Cerebellar cortex (tissue), 1 donor: ENCODE measurements around the gene EOMES.

ENCODE experiments used
- DNase-seq: peaks from one replicate; pipeline ENCODE4 v3.0.0-alpha.2; 2015; ENCODE audit warnings: low spot score

The EOMES gene

DNA sequence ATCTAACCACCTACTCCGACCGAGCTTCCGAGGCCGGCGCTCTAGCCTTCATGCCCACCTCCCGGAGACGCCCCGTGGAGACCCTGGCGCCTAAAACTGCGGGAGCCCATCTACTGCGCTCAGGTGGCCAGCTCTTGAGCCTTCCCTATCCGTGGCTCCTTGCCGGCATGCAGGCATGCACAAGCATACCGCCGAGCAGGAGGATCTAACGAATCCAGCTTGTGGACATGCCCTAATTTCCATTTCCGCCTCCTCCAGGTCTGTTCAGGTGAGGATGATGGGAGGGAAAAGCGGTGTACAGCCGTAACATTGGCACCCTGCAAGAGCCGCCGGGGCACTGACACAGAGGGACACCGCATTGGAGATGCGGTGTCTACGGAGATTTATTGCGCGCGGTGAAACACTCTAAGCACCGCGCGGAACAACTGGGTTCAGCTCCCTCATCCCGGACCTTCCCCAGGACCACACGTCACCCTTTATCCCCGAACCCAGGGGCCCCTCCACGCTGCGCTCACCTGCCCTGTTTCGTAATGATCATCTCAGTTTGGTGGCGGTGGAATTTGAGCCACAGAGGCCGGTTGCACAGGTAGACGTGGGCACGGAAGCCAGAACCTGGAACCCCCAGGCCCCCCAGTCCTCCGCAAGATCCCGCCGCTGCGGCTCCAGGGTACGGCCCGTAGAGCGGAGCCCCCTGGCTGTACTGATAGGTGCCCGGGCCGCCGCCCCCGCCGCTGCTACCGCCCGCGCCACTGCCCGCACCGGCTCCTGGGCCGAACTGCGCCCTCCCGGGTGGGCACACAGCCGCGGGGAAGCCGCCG lies 1.0 kb downstream of the EOMES start:
- peak; percentile 83 for DNase-seq

DNA sequence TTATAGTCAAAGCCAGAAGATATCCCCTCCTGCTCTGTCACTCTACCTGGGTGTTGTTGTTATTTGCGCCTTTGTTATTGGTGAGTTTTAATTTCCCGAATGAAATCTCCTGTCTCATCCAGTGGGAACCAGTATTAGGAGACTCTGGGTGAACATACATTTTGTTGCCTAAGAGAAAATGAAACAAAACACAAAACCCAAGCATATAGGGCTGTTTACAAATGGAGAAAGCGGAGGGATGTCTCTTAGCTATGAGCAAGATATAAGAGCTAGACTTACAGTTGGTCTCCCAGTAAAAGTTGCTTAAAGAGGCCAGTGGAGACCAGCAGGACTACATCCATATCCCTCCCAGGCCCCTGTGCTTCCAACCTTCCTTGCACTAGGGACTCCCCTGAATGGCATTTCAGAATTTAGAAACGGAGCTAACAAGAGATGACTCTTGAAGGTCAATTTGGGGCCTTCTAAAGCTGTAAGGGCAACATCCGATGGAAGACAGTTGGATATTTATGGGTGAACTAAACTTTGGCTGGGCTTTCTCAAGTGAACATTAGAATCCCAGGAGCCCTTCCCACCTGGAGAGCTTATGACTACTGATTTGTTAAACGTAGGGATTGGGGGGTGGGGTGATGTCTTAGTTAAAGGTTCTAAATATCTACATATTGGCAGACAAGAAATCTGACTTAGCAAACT lies 2.7 kb downstream of the EOMES start:
- no peak for DNase-seq

DNA sequence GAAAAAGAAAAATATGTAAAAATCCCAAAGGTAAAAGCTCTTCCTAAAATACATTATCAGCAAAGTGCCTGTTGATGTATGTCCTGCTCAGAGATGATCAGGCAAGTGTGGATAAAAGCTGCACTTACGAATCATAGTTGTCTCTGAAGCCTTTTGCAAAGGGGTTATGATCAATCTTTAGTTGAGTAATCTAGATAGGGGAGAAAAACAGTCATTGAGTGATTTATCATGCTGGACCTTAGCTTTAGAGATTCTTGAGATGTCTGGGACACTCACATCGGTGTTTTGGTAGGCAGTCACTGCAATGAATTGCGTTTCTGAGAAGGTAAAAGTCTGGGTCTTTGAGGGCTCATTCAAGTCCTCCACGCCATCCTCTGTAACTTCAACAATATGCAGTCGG lies 3.7 kb downstream of the EOMES start:
- DNase-seq = no peak

DNA sequence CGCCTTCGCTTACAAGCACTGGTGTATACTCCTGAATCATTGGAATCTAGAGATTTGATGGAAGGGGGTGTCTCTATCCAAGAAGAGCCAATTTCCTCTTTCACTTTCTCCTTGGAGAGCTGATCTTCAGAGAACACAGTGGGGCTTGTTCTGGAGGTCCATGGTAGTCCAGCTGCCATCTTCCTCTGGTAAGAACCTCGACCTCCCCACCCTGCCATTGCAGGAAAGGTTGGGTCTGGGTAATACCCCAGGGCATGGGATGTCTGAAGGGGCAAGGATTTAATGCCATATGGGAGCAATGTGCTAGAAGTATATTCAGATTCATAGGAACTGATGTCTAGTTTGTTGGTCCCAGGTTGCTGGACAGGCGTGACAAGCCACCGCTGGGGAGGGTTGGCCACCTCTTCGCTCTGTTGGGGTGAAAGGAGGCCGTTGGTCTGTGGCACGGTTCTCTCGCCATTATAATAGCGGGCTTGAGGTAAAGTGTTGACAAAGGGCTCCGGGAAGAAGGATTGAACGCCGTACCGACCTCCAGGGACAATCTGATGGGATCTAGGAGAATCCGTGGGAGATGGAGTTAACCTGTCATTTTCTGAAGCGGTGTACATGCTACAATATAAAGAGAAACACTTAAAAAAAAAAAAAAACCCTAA lies 4.8 kb downstream of the EOMES start:
- no peak for DNase-seq

DNA sequence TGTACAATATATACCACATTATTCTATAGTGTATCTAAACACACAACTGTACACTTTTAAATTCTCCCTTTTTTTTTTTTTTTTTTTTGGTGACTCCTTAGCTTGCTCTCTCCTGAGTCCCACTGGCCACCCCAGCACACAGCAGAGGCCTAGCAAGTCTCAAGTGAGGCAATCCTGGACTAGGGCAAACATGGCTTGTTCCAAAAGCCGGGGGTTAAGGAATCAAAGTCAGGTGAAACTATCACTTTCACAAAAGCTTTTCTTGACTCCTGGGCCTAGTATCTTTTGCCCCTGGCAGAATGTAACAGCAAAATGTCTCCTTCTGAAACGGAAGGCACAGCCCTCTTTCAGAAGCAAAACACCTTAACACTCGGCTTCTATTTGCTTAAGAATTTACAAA lies 5.8 kb downstream of the EOMES start:
- DNase-seq = no peak

DNA sequence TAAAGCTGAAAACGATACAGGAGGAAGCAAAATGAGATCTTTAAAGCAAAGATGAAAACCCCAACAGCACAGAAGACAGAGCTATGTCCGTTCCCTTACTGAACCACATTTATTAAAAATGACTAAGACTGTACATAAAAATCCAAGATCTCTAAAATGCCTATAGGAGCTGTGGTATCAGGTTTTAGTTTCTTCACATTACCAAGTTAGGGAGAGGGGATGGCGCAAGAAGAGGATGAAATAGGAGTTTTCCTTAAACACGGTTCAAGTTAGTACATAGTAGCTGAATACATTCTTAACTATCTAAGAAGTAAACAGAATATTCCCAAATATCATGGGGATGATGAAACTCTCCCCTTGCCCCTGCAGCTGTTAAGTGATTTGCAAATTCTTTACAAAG lies 6.3 kb downstream of the EOMES start:
- no peak for DNase-seq

DNA sequence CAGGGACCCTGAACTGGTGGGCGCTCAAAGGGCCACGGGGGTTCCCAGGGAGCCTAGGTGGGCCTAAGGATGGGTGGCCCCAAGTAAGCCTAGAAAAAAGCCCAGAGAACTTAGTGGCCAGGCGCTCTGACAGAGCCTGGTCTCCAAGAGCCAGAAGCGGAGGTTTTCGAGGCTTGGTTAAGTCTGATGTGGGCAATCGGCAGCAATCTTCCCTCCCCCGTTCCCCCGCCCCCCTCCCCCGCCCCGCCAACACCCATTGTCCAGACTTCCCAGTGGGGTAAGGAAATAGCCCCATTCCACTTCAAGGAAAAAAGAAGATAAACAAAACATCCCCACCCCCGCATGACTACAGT lies 6.7 kb downstream of the EOMES start:
- DNase-seq = no peak

DNA sequence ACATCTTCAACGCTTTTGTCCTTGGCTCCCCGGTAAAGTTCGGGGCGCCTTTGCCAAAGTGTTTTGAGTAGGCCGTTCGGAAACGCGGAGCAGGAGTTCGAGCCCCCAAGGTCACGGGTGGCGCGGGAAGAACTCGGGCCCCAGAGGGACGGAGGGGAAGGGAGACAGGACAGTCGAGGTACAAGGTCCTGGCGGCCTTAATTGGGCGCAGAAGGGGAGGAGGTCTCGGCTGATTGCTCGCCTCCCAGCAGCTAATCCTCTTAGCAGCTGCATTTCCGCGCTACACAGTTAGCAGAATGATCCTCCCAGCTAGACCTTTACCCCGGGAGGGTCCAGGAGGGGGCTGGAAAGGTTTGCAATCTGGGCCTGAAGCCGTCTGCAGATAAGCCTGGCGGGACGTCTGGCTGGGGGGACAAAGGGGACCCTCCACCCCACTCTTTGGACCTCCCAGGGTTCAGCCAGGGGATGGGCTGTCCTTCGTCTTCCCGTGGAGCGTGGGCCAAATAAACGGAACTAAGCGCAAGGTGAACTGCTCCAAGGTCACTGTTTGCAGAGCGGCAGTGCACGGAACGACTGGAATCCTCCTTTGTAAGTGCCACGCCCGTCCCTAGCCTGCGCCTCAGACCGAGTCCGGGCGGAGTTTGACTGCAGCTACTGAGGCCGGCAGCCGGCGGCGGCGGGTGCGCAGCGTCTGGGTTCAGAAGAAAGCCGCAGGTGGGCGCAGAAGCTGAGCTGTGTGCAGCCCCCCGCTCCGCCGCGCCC lies 7.2 kb downstream of the EOMES start:
- no peak for DNase-seq

DNA sequence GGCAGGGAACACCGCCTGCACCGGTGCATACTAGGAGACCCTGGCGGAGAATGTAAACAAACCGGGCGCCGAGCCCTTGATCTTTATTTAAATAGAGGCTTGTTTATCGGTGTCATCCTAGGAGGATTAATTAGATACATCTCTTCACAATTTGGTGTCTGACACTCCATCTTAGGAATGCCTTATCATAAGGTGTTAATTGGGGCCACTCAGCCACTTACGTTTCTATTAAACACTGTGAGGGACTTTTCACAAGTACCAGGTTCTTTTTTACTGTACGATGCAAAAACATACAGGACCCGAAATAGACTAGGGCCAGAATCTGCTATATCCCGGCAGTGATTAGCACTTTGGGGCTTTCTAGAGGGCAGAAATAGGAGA lies 8.0 kb downstream of the EOMES start:
- DNase-seq = peak; percentile 26

DNA sequence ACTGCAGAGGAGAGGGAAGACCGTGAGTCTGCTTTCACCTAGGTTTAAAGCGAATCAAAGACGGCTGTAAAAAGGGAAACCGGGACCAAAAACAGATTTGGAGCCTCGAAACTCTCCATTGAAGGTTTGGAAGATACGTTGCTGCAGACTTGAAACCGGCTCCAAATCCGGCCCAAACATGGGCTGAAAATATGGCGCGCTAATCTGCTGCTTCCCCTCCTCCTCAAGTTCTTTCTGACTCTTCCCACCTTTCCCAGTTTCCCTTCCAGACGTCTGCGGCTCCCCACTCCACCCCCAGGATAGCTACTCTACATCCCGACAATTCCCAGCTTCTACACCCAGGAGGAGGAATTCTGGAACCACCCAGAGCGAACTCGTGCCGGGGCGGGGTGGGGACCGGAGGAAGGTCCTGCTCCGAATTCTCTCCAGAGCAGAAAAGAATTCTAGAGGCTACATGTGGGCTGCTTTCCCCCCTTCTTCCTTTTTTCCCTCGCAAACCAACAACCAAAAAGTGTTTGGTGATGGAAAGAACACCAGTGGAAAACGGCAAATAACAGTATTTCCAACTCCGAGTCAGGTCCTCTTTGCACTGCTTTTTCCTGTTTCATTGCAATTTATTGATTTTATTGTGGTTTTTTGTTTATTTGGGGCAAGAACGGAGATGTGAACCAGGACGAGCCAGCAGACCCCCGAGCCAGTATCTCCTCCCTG lies 8.5 kb downstream of the EOMES start:
- DNase-seq = peak; percentile 40

DNA sequence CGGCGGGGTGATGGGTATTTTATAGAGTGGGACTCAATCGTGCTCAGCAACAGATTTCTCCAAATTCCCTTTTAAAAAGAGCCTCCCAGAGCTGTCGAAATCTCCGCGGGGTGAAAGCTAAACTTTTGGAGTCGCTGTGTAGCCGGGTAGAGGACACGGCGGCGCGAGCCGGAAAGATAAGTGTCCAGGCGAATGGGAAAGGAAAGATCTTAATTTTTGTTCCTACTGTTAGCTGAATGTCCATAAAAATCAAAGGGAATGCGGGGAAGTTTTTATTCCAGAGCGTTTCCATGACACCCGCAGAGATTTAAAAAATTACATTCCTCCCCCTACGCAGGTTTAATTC lies 9.1 kb downstream of the EOMES start:
- DNase-seq = peak; percentile 34

DNA sequence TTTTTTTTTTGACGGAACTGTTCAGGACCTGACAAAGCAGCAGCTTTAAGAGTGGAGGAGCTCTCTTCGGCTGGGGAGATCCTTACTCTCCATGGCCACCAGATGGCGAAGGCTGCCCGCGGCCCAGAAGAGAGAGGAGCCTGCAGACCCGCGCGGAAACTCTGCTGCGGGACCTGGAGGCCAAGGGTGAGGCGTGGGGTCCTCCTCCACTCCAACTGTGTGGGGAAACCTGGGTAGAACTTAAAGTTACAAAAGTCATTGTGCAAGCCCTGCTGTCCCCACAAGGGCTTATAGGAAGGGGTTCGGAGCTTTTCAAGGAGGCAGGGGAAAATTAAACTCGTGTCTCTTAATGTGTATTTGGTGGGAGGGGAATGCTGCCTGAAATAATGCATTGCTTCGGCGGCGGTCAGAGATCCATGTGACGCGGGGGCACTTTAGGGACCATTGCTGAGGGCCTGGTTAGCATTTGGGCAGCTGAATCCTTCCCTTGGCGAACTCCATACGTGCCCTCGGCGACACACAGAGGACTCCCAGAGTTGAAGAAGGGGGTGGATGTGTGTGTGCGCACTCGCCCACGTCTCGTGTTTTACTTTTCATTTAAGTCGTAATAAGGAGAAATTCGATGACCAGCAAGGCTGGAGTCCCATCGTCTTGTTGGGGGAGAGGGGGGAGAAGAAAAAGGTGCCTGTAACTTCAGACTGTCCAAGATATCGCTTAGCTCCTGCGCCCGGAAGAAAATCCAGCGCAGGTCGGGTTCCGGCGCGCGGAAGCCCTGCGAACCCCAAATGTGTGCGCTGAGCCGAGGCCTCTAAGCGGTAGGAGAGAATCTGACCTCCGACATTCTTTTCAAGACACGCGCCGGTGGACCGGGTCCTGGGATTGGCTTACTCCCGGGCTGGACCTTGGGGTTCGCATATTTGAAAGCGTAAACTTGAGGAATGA lies 9.7 kb downstream of the EOMES start:
- DNase-seq = peak; percentile 86

DNA sequence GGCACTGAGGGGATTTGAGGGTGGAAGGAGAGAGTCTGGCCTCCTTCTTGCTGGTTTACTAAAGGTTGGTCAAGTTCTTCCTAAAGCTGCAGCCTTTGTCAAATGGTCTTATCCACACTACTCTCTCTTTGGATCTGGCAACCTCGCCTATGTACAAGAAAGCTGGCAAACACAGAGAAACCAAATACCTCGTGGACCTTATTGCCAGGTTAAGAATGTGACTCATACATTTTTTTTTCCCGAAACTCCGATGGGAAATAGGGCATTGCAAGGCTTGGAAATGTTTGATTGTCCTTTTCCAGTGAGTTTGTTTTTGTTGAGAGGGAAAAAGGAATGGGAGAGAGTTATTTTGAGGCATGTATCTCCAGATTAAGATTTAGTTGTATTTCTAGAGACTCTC lies 13.9 kb downstream of the EOMES start:
- DNase-seq = no peak

DNA sequence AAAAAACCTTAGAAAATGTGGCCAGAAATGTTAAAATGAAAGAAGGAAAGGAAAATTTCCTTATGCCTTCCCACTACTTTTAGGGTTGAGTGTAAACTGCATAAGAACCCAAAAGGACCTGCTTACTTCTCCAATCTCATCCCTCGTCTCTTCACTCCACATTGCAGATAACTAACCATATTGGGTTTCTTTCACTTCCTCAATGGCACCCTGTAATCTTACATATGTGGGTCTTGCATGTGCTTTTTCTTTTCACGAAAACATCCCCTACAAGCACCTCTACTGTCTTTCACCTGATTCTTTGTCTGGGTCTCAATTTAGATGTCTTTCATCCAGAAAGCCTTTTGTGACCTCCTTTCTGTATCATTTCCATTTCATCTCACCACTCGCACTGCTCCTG lies 23.1 kb downstream of the EOMES start:
- no peak for DNase-seq

DNA sequence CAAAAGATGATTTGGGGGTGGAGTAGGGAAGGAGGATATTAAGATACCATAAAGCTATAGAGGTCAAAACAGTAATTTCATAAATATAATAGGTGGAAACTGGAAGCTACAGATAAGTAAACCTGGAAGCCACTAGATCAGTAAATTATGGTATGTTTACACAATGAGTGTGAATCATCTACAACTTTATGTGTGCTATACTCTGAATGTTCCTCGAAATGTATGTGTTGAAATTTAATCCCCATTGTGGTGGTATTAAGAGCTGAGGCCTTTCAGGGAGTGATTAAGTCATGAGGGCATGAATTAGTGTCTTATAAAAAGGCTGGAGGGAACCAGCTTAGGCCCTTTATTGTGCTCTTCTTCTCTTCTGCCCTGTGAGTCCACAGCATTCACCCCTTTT lies 25.2 kb downstream of the EOMES start:
- no peak for DNase-seq

DNA sequence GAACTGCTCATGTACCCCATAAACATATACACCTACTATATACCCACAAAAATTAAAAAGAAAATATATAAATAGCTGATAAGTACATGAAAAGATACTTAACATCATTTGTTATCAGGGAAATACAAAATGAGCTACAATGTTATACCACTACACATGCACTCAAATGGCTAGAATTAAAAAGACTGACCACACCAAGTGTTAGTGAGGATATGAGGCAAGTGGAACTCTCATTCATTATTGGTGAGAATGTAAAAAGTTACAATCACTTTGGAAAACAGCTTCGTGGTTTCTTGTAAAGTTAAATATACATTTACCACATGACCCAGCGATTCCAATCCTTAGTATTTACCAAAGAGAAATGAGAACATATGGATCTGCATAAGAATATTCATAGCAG lies 26.5 kb downstream of the EOMES start:
- no peak for DNase-seq

DNA sequence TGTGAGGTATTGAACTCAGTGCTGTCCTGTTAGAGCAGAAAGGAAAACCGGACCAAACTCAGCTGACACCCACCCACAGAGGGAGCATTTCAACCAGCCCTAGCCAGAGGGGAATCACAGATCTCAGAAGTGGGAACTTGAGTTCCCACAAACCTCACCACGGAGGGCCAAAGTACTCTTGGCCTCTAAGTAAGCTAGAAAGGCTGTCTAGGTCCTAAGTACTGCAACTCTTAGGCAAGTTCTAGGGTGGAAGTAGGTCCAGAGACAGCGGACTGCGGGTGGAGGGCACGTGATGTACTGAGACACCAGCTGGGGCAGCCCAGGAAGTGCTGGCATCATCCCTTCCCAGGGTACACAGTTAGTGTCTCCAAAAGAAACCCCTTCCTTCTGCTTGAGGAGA lies 34.1 kb downstream of the EOMES start:
- DNase-seq = no peak

DNA sequence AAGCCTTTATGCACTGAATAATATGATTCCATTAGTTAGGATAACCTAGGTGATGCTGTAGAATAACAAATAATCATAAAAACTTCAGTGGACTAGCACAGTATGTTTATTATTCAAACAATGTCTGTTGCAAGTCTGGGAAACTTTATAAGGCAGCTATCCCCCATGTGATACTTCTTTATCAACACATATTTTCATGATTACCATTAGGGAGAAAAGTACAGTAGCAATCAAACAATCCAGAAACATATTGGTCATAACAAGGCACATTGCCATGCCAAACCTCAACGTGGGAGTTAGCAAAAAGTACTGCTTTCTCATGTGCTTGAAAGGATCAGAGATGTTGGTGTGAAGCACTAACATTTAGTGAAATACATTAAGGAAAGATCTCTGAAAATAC lies 35.5 kb downstream of the EOMES start:
- DNase-seq = no peak

DNA sequence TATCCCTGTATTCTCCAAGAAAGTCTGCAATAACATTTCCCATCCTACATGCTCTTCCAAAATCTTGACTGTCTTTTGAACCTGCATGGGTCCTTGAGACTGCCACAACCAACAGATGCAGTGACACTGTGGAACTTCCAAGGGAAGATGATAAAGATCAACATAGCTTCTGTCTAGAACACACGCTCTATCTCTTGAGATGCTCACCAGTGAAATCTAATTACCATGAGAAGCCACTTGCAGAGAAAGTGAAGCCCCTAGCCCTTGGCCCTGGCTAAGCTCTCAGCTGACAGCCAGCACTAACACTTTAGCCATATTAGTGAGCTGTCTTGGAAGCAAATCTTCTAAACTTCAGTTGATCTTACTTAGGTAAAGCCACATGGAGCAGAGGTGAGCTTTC lies 36.6 kb downstream of the EOMES start:
- DNase-seq = no peak

DNA sequence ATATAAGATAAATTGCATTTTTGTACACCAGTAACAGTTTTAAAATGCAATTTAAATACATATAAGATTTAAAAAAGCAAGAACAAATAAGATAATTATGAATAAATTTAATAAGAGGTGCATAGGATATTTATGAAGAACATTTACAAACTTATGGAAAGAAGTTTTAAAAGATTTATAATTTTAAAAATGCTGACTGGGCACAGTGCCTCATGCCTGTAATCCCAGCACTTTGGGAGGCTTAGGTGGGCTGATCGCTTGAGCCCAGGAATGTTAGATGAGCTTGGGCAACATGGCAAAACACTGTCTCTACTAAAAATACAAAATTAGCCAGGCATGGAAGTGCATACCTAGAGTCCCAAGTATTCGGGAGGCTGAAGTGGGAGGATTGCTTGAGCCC lies 37.8 kb downstream of the EOMES start:
- no peak for DNase-seq

DNA sequence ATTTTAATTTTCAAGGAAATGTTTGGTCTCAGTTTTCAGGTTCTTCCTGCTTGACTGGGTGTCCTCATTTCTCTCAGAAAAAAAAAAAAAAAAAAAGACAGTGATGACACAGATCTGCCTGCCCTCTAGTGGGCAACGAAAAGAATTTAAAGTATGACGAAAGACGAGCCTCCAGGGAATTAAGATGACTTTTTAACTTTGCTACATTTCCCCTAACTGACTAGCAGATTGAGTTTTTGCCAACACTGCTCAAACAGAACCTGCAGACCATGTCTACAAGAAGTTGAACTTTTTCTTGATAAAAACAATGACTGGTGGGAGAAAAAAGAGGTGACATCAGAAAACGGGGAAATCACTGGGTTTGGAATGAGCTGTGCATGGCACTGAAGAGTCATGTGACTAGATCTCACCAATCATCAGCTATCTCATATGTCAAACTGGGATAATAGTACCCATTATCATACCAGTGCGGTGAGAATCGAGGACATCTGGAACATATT lies 40.8 kb downstream of the EOMES start:
- peak; percentile 75 for DNase-seq
